H1 (cell line): ENCODE data around the gene PI4K2A. TPM values are rescaled to one million over a fixed set of nuclear protein-coding genes. Genes with fewer than 3 reads are reported as not detected.

Source experiments
- CTCF ChIA-PET: fragments of 300-600 bp; sonication (Branson Sonifier 250); formaldehyde crosslinking; loops from one replicate; lab custom pipeline; 2021; ENCODE audit not compliant: partially characterized antibody; lab: Charles Lee
- POLR2A ChIA-PET: fragments of 300-600 bp; sonication (Branson Sonifier 250); formaldehyde crosslinking; loops from one replicate; lab custom pipeline; 2021; ENCODE audit warnings: inconsistent platforms; ENCODE audit not compliant: partially characterized antibody; lab: Charles Lee
- DNase-seq, 2 experiments: peaks; one replicate each; pipeline versions ENCODE4 v3.0.0 to v3.0.0-alpha.2; 2010 to 2022; ENCODE audit warnings: low spot score in 2 of 2, low read depth in 1 of 2, mixed read lengths in 1 of 2
- FAIRE-seq: peaks from 2 replicates; lab custom pipeline; 2011; peaks lifted over from hg19 to GRCh38; lab: Jason Lieb, UNC
- H2AFZ ChIP-seq: 2 replicates; pipeline ENCODE4 v1.8.1; 2012; ENCODE audit warnings: low read length, inconsistent platforms
- H2AK5ac ChIP-seq: 2 replicates; pipeline ENCODE4 v1.6.1; 2013; ENCODE audit warnings: low read depth, low read length
- H2BK120ac ChIP-seq: replicated peaks from 2 replicates; pipeline ENCODE3; 2013; ENCODE audit warnings: low read depth, low read length, inconsistent platforms
- H2BK12ac ChIP-seq: 2 replicates; pipeline ENCODE4 v1.6.1; 2013; ENCODE audit warnings: low read depth, low read length
- H2BK15ac ChIP-seq: 2 replicates; pipeline ENCODE4 v1.6.1; 2013; ENCODE audit warnings: low read length
- H2BK20ac ChIP-seq: 2 replicates; pipeline ENCODE4 v1.6.1; 2013; ENCODE audit warnings: low read length
- H2BK5ac ChIP-seq: 2 replicates; pipeline ENCODE4 v1.6.1; 2013; ENCODE audit warnings: low read depth, low read length
- H3K14ac ChIP-seq: 2 replicates; pipeline ENCODE4 v1.6.1; 2013; ENCODE audit warnings: inconsistent platforms; ENCODE audit not compliant: insufficient read length
- H3K18ac ChIP-seq: 2 replicates; pipeline ENCODE4 v1.6.1; 2013; ENCODE audit warnings: low read length; ENCODE audit errors: extremely low read depth
- H3K23ac ChIP-seq: 2 replicates; pipeline ENCODE4 v1.6.1; 2013; ENCODE audit warnings: inconsistent platforms; ENCODE audit not compliant: insufficient read length
- H3K23me2 ChIP-seq: 2 replicates; pipeline ENCODE4 v1.6.1; 2013; ENCODE audit warnings: low read depth, low read length
- H3K27ac ChIP-seq: 2 replicates; pipeline ENCODE4 v1.6.1; 2011; ENCODE audit warnings: low read depth, low read length, inconsistent platforms
- H3K27me3 ChIP-seq, 4 experiments: replicated peaks in 1 of 4; 1 replicate in 1 of 4; 2 replicates in 3 of 4; pipeline versions ENCODE4 v1.6.1 to v1.8.1; 2011 to 2013; ENCODE audit warnings: low read length in 3 of 4, mild to moderate bottlenecking in 3 of 4, inconsistent platforms in 2 of 4, mixed read lengths in 2 of 4, moderate library complexity in 1 of 4; ENCODE audit not compliant: control insufficient read depth in 3 of 4, insufficient read depth in 3 of 4; ENCODE audit errors: extremely low read depth in 1 of 4
- H3K36me3 ChIP-seq, 4 experiments: 2 replicates each; pipeline versions ENCODE4 v1.6.1 to v1.8.1; 2011 to 2013; ENCODE audit warnings: mild to moderate bottlenecking in 4 of 4, low read length in 3 of 4, moderate library complexity in 2 of 4, control low read depth in 1 of 4, inconsistent platforms in 1 of 4; ENCODE audit not compliant: insufficient read depth in 4 of 4, control insufficient read depth in 2 of 4
- H3K4ac ChIP-seq: replicated peaks from 2 replicates; pipeline ENCODE3; 2013; ENCODE audit warnings: low read length, low read depth, mixed read lengths, inconsistent platforms; ENCODE audit not compliant: insufficient read length
- H3K4me1 ChIP-seq, 4 experiments: replicated peaks in 1 of 4; 1 replicate in 1 of 4; 2 replicates in 3 of 4; pipeline versions ENCODE4 v1.6.1 to v1.8.1; 2011 to 2013; ENCODE audit warnings: low read length in 3 of 4, inconsistent platforms in 2 of 4, mixed read lengths in 1 of 4; ENCODE audit not compliant: insufficient read depth in 4 of 4, control insufficient read depth in 3 of 4
- H3K4me2 ChIP-seq, 2 experiments: 2 replicates each; pipeline versions ENCODE4 v1.6.1 to v1.8.1; 2011 to 2013; ENCODE audit warnings: low read depth in 2 of 2, low read length in 2 of 2, control low read depth in 1 of 2, inconsistent platforms in 1 of 2, mild to moderate bottlenecking in 1 of 2; ENCODE audit not compliant: insufficient read depth in 1 of 2
- H3K4me3 ChIP-seq, 4 experiments: fragments of 200-600, 300-600 bp in 1 of 4; sonication (generic), shearing (Covaris generic), sonication (Bioruptor Twin) in 1 of 4; 2 replicates each; pipeline versions ENCODE4 v1.5.1 to v1.8.1; 2011 to 2016; ENCODE audit warnings: low read length in 4 of 4, low read depth in 3 of 4, control low read depth in 2 of 4, inconsistent platforms in 2 of 4, mild to moderate bottlenecking in 2 of 4, mixed read lengths in 1 of 4, moderate library complexity in 1 of 4; ENCODE audit not compliant: insufficient read depth in 2 of 4; ENCODE audit errors: extremely low read depth in 1 of 4
- H3K56ac ChIP-seq: replicated peaks from 2 replicates; pipeline ENCODE3; 2013; ENCODE audit warnings: low read depth, mild to moderate bottlenecking, mixed read lengths, low read length, inconsistent platforms; ENCODE audit not compliant: insufficient read length
- H3K79me1 ChIP-seq: 2 replicates; pipeline ENCODE4 v1.6.1; 2013; ENCODE audit warnings: low read depth, low read length, control low read depth
- H3K79me2 ChIP-seq, 2 experiments: 2 replicates each; pipeline versions ENCODE4 v1.6.1 to v1.8.1; 2012 to 2013; ENCODE audit warnings: low read length in 2 of 2, mild to moderate bottlenecking in 2 of 2, inconsistent platforms in 1 of 2; ENCODE audit not compliant: insufficient read depth in 2 of 2, control insufficient read depth in 1 of 2
- H3K9ac ChIP-seq, 4 experiments: replicated peaks in 1 of 4; 1 replicate in 1 of 4; 2 replicates in 3 of 4; pipeline versions ENCODE4 v1.6.1 to v1.8.1; 2011 to 2013; ENCODE audit warnings: low read depth in 3 of 4, low read length in 3 of 4, control low read depth in 2 of 4, mild to moderate bottlenecking in 2 of 4, moderate library complexity in 2 of 4, inconsistent platforms in 1 of 4; ENCODE audit errors: extremely low read depth in 1 of 4
- H3K9me3 ChIP-seq, 2 experiments: 2 replicates each; pipeline versions ENCODE4 v1.6.1 to v1.8.1; 2012 to 2013; ENCODE audit warnings: mild to moderate bottlenecking in 2 of 2, moderate library complexity in 2 of 2, control low read depth in 1 of 2, inconsistent platforms in 1 of 2, low read depth in 1 of 2, low read length in 1 of 2, mixed read lengths in 1 of 2; ENCODE audit not compliant: insufficient read depth in 2 of 2
- H4K20me1 ChIP-seq, 2 experiments: replicated peaks in 1 of 2; 2 replicates each; pipeline versions ENCODE3 to v1.8.1; 2011 to 2013; ENCODE audit warnings: inconsistent platforms in 2 of 2, low read length in 2 of 2, mild to moderate bottlenecking in 1 of 2; ENCODE audit not compliant: insufficient read depth in 2 of 2, control insufficient read depth in 1 of 2
- H4K5ac ChIP-seq: 2 replicates; pipeline ENCODE4 v1.6.1; 2013; ENCODE audit warnings: low read length, low read depth, mixed read lengths, inconsistent platforms; ENCODE audit not compliant: insufficient read length
- H4K8ac ChIP-seq: 2 replicates; pipeline ENCODE4 v1.8.0; 2013; ENCODE audit warnings: mild to moderate bottlenecking, moderate library complexity, low read length, inconsistent platforms; ENCODE audit not compliant: insufficient read depth; ENCODE audit errors: extremely low read depth
- H4K91ac ChIP-seq: replicated peaks from 2 replicates; pipeline ENCODE3; 2013; ENCODE audit warnings: low read length, mixed read lengths, inconsistent platforms; ENCODE audit not compliant: insufficient read length
- WGBS, 2 experiments: shearing (Covaris generic) in 1 of 2; methylation state at CpG; one replicate each; pipeline versions ENCODE4 v1.1.6 to v1.1.7; 2013 to 2015; ENCODE audit warnings: low lambda C conversion rate in 2 of 2, mixed read lengths in 2 of 2, inconsistent platforms in 1 of 2, low coverage in 1 of 2, missing lambda C conversion rate in 1 of 2; ENCODE audit not compliant: insufficient replicate concordance in 2 of 2, insufficient coverage in 1 of 2, insufficient read length in 1 of 2; ENCODE audit errors: extremely low coverage in 1 of 2, missing lambda C conversion rate in 1 of 2; 5-methylcytosine and 5-hydroxymethylcytosine counted together
- polyA plus RNA-seq, 7 experiments: library from polyadenylated mRNA; depleted of rRNA in 3 of 7; stranded (reverse) in 5 of 7; unstranded in 2 of 7; fragments of >200 nt in 5 of 7; fragments of 200-250 nt in 2 of 7; gene quantifications; 1 replicate in 5 of 7; 2 replicates in 1 of 7; 4 replicates in 1 of 7; pipeline versions ENCODE4 v1.2.1 to v1.2.3, GENCODE V29; 2011 to 2013; ENCODE audit warnings: missing spikeins in 2 of 7, mixed read lengths in 2 of 7
- total RNA-seq: library from RNA; stranded (reverse); fragmentation: NEBNext Ultra II Directional; extraction: Animal tissue kit (Norgen Biotek cat#: 25700); gene quantifications from 2 replicates; pipeline ENCODE4 v1.2.1, GENCODE V29; 2021

The PI4K2A gene
- total and polyA plus RNA-seq, 2 of the 8 experiments (the other 6 are each of a cell fraction or from before 2014, with no cell fraction given): 20.7 to 21.9 TPM

- Histone ChIP-seq H3K9me3 (no peaks in the 10 kb centered on the region), H3K56ac (no peak overlapping the region), H2BK15ac (peak overlapping the region; percentile 53; the same call in 1 of the 2 replicates), H3K79me2 (peaks cover 5 to 40% of the 10 kb centered on the region in 2 experiments; a peak in 3 of 4 replicates), H3K23me2 (no peaks in the 10 kb centered on the region), H3K27me3 (no peaks in the 10 kb centered on the region), H3K4me2 (peak overlapping the region; percentile 73 to 77), H4K5ac (peak overlapping the region; percentile 50), H3K27ac (peak overlapping the region; percentile 25; the same call in 1 of the 2 replicates), H3K18ac (peak overlapping the region; percentile 64), H3K79me1 (no peaks in the 10 kb centered on the region; the same call in 1 of the 2 replicates), H3K4me1 (peaks cover 5 to 11% (median 9%) of the 10 kb centered on the region in 4 experiments; a peak in 6 of 7 replicates), H3K36me3 (peaks cover 8 to 40% (median 32%) of the 10 kb centered on the region in 4 experiments), H2BK120ac (peak overlapping the region; percentile 58), H2BK20ac (peak overlapping the region; percentile 88), H4K91ac (peak overlapping the region; percentile 52), H2AK5ac (no peak overlapping the region; the same call in 1 of the 2 replicates), H4K20me1 (no peaks in the 10 kb centered on the region), H2BK12ac (no peak overlapping the region; the same call in 1 of the 2 replicates), H2AFZ (no peak overlapping the region), H3K14ac (no peak overlapping the region), H4K8ac (no peak overlapping the region), H3K9ac (peak overlapping the region in 1 of 4 experiments; percentile 13; a peak in 3 of 7 replicates), H3K4me3 (peak overlapping the region in 3 of 4 experiments; percentile 28 to 36 (median 34); a peak in 5 of 8 replicates), H2BK5ac (peak overlapping the region; percentile 71; the same call in 1 of the 2 replicates), H3K4ac (no peak overlapping the region), H3K23ac (no peak overlapping the region)
- ChIA-PET CTCF (interaction anchor here (0.7 to 1.9 kb wide), 2 partner anchors 28 to 53 kb away, joined by 3 to 6 read pairs; no protein-coding TSS in a partner anchor), POLR2A (interaction anchor here (0.6 to 1.3 kb wide), 2 partner anchors 9 to 187 kb away, joined by 3 to 4 read pairs; partner anchors contain the start of gene PI4K2A)
- DNase-seq: peak in 1 of 2 experiments; percentile 52
- WGBS, 2 experiments: 23% methylated on average over 5 of the region's 5 CpGs; no CpG with 5 or more reads in 1 of the 2 experiments
- FAIRE-seq: no peak
Observed at GRCh38 chr10:97648562-97649404, 8.3 kb downstream of the PI4K2A start.
